Astrocyte of the spinal cord (primary cell): Measurements from ENCODE around the gene DGCR2.

Source experiments
- DNase-seq: peaks from one replicate; pipeline ENCODE4 v3.0.0; 2011; ENCODE audit warnings: low read depth, low spot score
- H3K4me3 ChIP-seq: 2 replicates; pipeline ENCODE4 v1.5.1; 2011; ENCODE audit warnings: low read depth, mild to moderate bottlenecking, low read length, moderate library complexity
- CTCF ChIP-seq: IDR thresholded peaks from 2 replicates; pipeline ENCODE4 v1.5.1; 2012; ENCODE audit warnings: low read depth, mild to moderate bottlenecking, low read length, inconsistent platforms
- in situ Hi-C: cut with HindIII; loops from 2 replicates; pipeline ENCODE4 v1.10.0; 2017; ENCODE audit warnings: low sequenced_read_pairs

DGCR2 gene

GRCh38 chr22:19131685-19132015 lies 9.4 kb upstream of the DGCR2 start:
- TF ChIP-seq CTCF: no peak
- H3K4me3 ChIP-seq: no peak overlapping the region
- DNase-seq: no peak
- in situ Hi-C loops: no loop called here

- no peak within 1 kb of the TSS for H3K4me3 ChIP-seq
- in situ Hi-C loops: no loop called here
- TF ChIP-seq CTCF: no peak
- DNase-seq: no peak
Measured at GRCh38 chr22:19130959-19131684, 8.9 kb upstream of the DGCR2 start, which contains the start of gene TSSK2. TSS of gene TSSK2 (plus strand) at chr22:19131308. CDS start at chr22:19131400, 92 bp downstream.

GRCh38 chr22:19129871-19130270 lies 7.7 kb upstream of the DGCR2 start:
- no peak for TF ChIP-seq CTCF
- no peak for DNase-seq
- in situ Hi-C loops: no loop called here
- no peak overlapping the region for H3K4me3 ChIP-seq

- no peak overlapping the region for H3K4me3 ChIP-seq
- in situ Hi-C loops: no loop called here
- no peak for TF ChIP-seq CTCF
- no peak for DNase-seq
Measured at GRCh38 chr22:19128946-19129727, 6.9 kb upstream of the DGCR2 start.

GRCh38 chr22:19128009-19128401 lies 5.8 kb upstream of the DGCR2 start:
- in situ Hi-C loops: no loop called here
- no peak overlapping the region for H3K4me3 ChIP-seq
- DNase-seq: no peak
- no peak for TF ChIP-seq CTCF

GRCh38 chr22:19127329-19128008 lies 5.3 kb upstream of the DGCR2 start:
- H3K4me3 ChIP-seq: no peak overlapping the region
- in situ Hi-C loops: no loop called here
- no peak for DNase-seq
- no peak for TF ChIP-seq CTCF
